WERI-Rb-1 (cell line): Measurements from ENCODE around the gene ZBTB33.

Experiments used
- DNase-seq: peaks from one replicate; pipeline ENCODE4 v3.0.0-alpha.2; 2020
- H3K27ac ChIP-seq: fragments of 250-450 bp; sonication (Bioruptor Pico); 2 replicates; pipeline ENCODE4 v1.5.1; 2020; ENCODE audit warnings: mild to moderate bottlenecking, moderate library complexity
- H3K27me3 ChIP-seq: fragments of 250-450 bp; sonication (Bioruptor Pico); 2 replicates; pipeline ENCODE4 v1.5.1; 2021; ENCODE audit warnings: mild to moderate bottlenecking, low read depth, moderate library complexity; ENCODE audit not compliant: insufficient read depth, severe bottlenecking
- H3K36me3 ChIP-seq: fragments of 250-450 bp; sonication (Bioruptor Pico); 2 replicates; pipeline ENCODE4 v1.5.1; 2020; ENCODE audit warnings: mild to moderate bottlenecking, moderate library complexity
- H3K4me3 ChIP-seq: 2 replicates; pipeline ENCODE4 v1.5.1; 2011; ENCODE audit warnings: low read depth, mild to moderate bottlenecking, control low read depth, low read length
- H3K9me3 ChIP-seq: fragments of 250-450 bp; sonication (Bioruptor Pico); 2 replicates; pipeline ENCODE4 v1.5.1; 2021; ENCODE audit warnings: mild to moderate bottlenecking, moderate library complexity; ENCODE audit not compliant: severe bottlenecking
- CTCF ChIP-seq: IDR thresholded peaks from 2 replicates; pipeline ENCODE4 v1.5.1; 2011; ENCODE audit warnings: low read depth, mild to moderate bottlenecking, control low read depth, inconsistent platforms, low read length

The ZBTB33 gene

GRCh38 chrX:120281021-120281624 is 30.5 kb downstream of the ZBTB33 start:
- TF ChIP-seq CTCF: no peak
- H3K27ac ChIP-seq: no peak overlapping the region
- DNase-seq: no peak
- H3K27me3 ChIP-seq: peaks cover 43% of the 10 kb centered on the region
- no peak overlapping the region for H3K4me3 ChIP-seq
- H3K36me3 ChIP-seq: no peaks in the 10 kb centered on the region
- no peaks in the 10 kb centered on the region for H3K9me3 ChIP-seq

GRCh38 chrX:120281761-120282160 is 31.1 kb downstream of the ZBTB33 start:
- no peak for TF ChIP-seq CTCF
- H3K9me3 ChIP-seq: no peaks in the 10 kb centered on the region
- H3K27ac ChIP-seq: no peak overlapping the region
- peaks cover 46% of the 10 kb centered on the region for H3K27me3 ChIP-seq
- DNase-seq: no peak
- H3K36me3 ChIP-seq: no peaks in the 10 kb centered on the region
- H3K4me3 ChIP-seq: no peak overlapping the region

- Histone ChIP-seq H3K27ac (no peak overlapping the region), H3K4me3 (no peak overlapping the region), H3K36me3 (no peaks in the 10 kb centered on the region), H3K9me3 (no peaks in the 10 kb centered on the region), H3K27me3 (peaks cover 40% of the 10 kb centered on the region)
- TF ChIP-seq CTCF: no peak
- no peak for DNase-seq
These were observed 32.1 kb downstream of the ZBTB33 start for GRCh38 chrX:120282697-120283096.

- Histone ChIP-seq H3K36me3 (no peaks in the 10 kb centered on the region), H3K4me3 (no peak overlapping the region), H3K9me3 (no peaks in the 10 kb centered on the region), H3K27ac (no peak overlapping the region), H3K27me3 (peaks cover 35% of the 10 kb centered on the region)
- no peak for DNase-seq
- TF ChIP-seq CTCF: no peak
These were observed 36.3 kb downstream of the ZBTB33 start for GRCh38 chrX:120286733-120287512.

- TF ChIP-seq CTCF: no peak
- no peaks in the 10 kb centered on the region for H3K36me3 ChIP-seq
- no peak overlapping the region for H3K4me3 ChIP-seq
- H3K27me3 ChIP-seq: peaks cover 28% of the 10 kb centered on the region
- H3K27ac ChIP-seq: no peak overlapping the region
- no peaks in the 10 kb centered on the region for H3K9me3 ChIP-seq
- no peak for DNase-seq
These were observed 37.0 kb downstream of the ZBTB33 start for GRCh38 chrX:120287513-120288112.
